Measurements from ENCODE around the gene TOP3A. TPM values are rescaled to one million over a fixed set of nuclear protein-coding genes. Genes with fewer than 3 reads are reported as not detected.

TOP3A gene
- total and polyA plus RNA-seq, 2 experiments from 2014 or later, result 21.7 to 76.7 TPM

DNA sequence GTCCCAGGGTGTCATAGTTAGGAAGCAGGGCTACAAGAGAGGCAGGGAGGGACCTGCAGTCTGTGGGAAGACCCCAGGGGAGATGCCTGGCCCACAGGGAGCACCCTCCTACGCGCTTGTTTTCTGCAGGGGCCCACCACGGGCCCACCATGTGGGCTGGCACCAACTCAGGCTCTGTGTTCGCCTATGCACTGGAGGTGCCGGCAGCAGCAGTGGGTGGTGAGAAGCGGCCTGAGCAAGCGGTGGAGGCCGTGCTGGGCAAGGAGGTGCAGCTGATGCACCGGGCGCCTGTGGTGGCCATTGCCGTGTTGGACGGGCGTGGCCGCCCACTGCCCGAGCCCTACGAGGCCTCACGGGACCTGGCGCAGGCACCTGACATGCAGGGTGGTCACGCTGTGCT is 74.3 kb downstream of the TOP3A start (continued):
- TF ChIP-seq, protein P1, sequence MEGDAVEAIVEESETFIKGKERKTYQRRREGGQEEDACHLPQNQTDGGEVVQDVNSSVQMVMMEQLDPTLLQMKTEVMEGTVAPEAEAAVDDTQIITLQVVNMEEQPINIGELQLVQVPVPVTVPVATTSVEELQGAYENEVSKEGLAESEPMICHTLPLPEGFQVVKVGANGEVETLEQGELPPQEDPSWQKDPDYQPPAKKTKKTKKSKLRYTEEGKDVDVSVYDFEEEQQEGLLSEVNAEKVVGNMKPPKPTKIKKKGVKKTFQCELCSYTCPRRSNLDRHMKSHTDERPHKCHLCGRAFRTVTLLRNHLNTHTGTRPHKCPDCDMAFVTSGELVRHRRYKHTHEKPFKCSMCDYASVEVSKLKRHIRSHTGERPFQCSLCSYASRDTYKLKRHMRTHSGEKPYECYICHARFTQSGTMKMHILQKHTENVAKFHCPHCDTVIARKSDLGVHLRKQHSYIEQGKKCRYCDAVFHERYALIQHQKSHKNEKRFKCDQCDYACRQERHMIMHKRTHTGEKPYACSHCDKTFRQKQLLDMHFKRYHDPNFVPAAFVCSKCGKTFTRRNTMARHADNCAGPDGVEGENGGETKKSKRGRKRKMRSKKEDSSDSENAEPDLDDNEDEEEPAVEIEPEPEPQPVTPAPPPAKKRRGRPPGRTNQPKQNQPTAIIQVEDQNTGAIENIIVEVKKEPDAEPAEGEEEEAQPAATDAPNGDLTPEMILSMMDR (conservative IDR thresholded peaks at IDR 0.05; ENCODE audit: low read depth in 2 of 2), result no peak
- TF ChIP-seq, protein P2, sequence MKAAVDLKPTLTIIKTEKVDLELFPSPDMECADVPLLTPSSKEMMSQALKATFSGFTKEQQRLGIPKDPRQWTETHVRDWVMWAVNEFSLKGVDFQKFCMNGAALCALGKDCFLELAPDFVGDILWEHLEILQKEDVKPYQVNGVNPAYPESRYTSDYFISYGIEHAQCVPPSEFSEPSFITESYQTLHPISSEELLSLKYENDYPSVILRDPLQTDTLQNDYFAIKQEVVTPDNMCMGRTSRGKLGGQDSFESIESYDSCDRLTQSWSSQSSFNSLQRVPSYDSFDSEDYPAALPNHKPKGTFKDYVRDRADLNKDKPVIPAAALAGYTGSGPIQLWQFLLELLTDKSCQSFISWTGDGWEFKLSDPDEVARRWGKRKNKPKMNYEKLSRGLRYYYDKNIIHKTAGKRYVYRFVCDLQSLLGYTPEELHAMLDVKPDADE (IDR thresholded peaks at IDR 0.05), result no peak

DNA sequence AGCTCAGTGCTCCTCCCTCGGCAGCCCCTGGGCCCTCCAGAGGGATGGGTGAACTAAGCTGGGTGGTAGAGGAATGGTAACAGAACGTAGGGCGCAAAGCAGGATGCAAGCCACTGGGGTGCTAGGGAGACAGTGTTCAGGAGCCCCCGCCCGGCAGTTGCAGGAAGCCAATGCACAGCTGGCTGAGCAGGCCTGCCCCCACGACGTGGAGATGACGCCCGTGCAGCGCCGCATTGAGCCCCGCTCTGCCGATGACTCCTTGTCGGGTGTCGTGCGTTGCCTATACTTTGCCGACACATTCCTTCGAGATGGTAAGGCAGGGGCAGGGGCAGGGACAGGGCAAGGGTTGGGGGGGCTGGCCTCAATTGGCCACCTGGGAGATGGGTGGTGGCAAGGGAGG is 76.5 kb downstream of the TOP3A start:
- ATAC-seq (no peak), DNase-seq (ENCODE audit: low spot score) (no peak)
- Mint-ChIP-seq H3K9me3 (no peaks in the 10 kb centered on the region), H3K4me1 (no peaks in the 10 kb centered on the region), H3K27me3 (ENCODE audit: insufficient read depth, low read depth, poor library complexity) (peaks cover 9% of the 10 kb centered on the region), H3K27ac (no peak overlapping the region), H3K36me3 (ENCODE audit: low read depth) (peaks cover 52% of the 10 kb centered on the region), H3K4me3 (no peak overlapping the region)
- H3K4me2 ChIP-seq, result no peak overlapping the region
- H3K36me3 ChIP-seq (ENCODE audit: insufficient read depth), result 0 out of 2 replicates have a peak, but pooled peaks cover 3% of the 10 kb centered on the region
- H3K27me3 ChIP-seq (ENCODE audit: insufficient read depth), result no peaks in the 10 kb centered on the region
- H3K9me2 ChIP-seq (ENCODE audit: insufficient read depth), result no peaks in the 10 kb centered on the region
- TF ChIP-seq, protein P1 (conservative IDR thresholded peaks at IDR 0.05; ENCODE audit: low read depth in 2 of 2), result no peak
- TF ChIP-seq JUNB (IDR thresholded peaks at IDR 0.05; ENCODE audit: unreplicated experiment) (no peak), CREB1 (CRISPR knock-in tag; IDR thresholded peaks at IDR 0.05; ENCODE audit: low read depth) (no peak), STAT1 (IDR thresholded peaks at IDR 0.05; ENCODE audit: unreplicated experiment) (no peak), ZNF331 (CRISPR knock-in tag; IDR thresholded peaks at IDR 0.05; ENCODE audit: low read depth) (no peak)
- TF ChIP-seq, protein P3, sequence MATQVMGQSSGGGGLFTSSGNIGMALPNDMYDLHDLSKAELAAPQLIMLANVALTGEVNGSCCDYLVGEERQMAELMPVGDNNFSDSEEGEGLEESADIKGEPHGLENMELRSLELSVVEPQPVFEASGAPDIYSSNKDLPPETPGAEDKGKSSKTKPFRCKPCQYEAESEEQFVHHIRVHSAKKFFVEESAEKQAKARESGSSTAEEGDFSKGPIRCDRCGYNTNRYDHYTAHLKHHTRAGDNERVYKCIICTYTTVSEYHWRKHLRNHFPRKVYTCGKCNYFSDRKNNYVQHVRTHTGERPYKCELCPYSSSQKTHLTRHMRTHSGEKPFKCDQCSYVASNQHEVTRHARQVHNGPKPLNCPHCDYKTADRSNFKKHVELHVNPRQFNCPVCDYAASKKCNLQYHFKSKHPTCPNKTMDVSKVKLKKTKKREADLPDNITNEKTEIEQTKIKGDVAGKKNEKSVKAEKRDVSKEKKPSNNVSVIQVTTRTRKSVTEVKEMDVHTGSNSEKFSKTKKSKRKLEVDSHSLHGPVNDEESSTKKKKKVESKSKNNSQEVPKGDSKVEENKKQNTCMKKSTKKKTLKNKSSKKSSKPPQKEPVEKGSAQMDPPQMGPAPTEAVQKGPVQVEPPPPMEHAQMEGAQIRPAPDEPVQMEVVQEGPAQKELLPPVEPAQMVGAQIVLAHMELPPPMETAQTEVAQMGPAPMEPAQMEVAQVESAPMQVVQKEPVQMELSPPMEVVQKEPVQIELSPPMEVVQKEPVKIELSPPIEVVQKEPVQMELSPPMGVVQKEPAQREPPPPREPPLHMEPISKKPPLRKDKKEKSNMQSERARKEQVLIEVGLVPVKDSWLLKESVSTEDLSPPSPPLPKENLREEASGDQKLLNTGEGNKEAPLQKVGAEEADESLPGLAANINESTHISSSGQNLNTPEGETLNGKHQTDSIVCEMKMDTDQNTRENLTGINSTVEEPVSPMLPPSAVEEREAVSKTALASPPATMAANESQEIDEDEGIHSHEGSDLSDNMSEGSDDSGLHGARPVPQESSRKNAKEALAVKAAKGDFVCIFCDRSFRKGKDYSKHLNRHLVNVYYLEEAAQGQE (IDR thresholded peaks at IDR 0.05; ENCODE audit: unreplicated experiment), result no peak
- H3K27ac ChIP-seq (ENCODE audit: low read depth), result no peak overlapping the region
- H3K4me1 ChIP-seq (ENCODE audit: insufficient read depth), result no peaks in the 10 kb centered on the region
- H3K4me3 ChIP-seq, result no peak overlapping the region
- no peaks in the 10 kb centered on the region for H3F3A ChIP-seq (replicated peaks; ENCODE audit: low read depth)
- H3K79me2 ChIP-seq (replicated peaks; ENCODE audit: insufficient read depth), result no peaks in the 10 kb centered on the region
- H4K20me1 ChIP-seq (replicated peaks; ENCODE audit: insufficient read depth), result no peaks in the 10 kb centered on the region; the same call in 1 of the 2 replicates
- H2AFZ ChIP-seq, result no peak overlapping the region

Data from GM23338 (cell line).